ENCODE measurements around the gene CLIP1.

CLIP1 gene

DNA sequence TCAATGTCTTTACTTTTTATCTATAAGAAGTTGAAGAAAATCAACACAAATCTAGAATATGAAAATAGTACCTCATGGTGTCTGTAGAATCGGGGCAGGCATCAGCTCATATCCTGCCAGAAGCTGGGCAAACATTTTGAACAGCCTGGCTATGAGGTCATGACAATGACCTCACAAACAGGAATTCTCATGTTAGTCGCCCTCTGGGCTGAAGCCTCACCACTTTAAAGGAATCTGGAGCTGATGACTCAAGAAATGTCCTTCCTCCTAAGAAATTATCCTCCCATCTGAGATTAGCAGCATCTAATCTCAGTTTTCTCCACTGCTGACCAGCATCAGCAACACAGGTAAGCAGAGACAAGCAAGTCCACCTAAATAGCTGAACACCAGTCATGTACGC, 27.1 kb downstream of the CLIP1 start:
- Histone ChIP-seq H3K27me3 (no peaks in the 10 kb centered on the region), H3K4me3 (ENCODE audit: low read depth, low read length) (no peak overlapping the region), H3K9me3 (no peaks in the 10 kb centered on the region), H3K4me1 (peaks cover 17% of the 10 kb centered on the region), H3K36me3 (no peaks in the 10 kb centered on the region; the same call in 1 of the 2 replicates)
- no peak for DNase-seq
- TF ChIP-seq, protein P1, sequence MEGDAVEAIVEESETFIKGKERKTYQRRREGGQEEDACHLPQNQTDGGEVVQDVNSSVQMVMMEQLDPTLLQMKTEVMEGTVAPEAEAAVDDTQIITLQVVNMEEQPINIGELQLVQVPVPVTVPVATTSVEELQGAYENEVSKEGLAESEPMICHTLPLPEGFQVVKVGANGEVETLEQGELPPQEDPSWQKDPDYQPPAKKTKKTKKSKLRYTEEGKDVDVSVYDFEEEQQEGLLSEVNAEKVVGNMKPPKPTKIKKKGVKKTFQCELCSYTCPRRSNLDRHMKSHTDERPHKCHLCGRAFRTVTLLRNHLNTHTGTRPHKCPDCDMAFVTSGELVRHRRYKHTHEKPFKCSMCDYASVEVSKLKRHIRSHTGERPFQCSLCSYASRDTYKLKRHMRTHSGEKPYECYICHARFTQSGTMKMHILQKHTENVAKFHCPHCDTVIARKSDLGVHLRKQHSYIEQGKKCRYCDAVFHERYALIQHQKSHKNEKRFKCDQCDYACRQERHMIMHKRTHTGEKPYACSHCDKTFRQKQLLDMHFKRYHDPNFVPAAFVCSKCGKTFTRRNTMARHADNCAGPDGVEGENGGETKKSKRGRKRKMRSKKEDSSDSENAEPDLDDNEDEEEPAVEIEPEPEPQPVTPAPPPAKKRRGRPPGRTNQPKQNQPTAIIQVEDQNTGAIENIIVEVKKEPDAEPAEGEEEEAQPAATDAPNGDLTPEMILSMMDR (IDR thresholded peaks at IDR 0.05; ENCODE audit: low read depth, low read length): no peak

DNA sequence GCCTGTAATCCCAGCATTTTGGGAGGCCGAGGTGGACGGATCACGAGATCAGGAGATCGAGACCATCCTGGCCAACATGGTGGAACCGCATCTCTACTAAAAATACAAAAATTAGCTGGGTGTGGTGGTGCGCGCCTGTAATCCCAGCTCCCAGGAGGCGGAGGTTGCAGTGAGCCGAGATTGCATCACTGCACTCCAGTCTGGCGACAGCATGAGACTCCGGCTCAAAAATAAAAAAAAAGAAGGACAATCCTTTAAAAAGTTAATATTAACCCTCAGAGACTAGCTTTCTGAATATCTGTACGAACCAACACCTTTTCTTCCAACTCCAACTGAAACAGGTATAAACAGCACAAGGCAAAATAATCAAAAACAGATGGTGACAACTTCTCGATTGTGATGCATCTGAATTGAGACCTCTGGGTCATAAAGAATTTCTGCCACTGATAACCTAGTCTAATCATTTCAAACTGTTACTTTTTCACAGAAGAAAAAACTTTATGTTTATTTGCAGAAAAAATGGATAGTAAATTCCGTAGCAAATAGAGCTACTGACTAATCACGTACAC, 27.8 kb downstream of the CLIP1 start:
- Histone ChIP-seq H3K27me3 (no peaks in the 10 kb centered on the region), H3K36me3 (no peaks in the 10 kb centered on the region; the same call in 1 of the 2 replicates), H3K4me3 (ENCODE audit: low read depth, low read length) (no peak overlapping the region), H3K4me1 (peaks cover 11% of the 10 kb centered on the region), H3K9me3 (no peaks in the 10 kb centered on the region)
- DNase-seq: no peak
- TF ChIP-seq, protein P1 (IDR thresholded peaks at IDR 0.05; ENCODE audit: low read depth, low read length): no peak

DNA sequence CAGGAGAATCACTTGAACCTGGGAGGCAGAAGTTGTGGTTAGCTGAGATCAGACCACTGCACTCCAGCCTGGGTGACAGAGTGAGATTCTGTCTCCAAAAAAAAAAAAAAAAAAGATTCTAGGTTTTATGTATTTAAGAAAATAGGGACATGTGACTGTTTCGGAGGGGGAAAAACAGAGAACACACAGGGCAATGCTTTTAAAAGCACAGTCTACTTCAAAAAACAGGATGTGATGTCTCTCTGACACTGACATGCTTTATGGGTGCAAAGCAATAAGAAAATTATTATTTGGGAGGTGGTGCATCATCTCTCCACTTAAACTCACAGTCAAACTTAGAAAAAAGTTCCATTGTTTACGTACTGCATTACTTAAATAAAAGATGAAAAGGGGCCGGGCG, 28.7 kb downstream of the CLIP1 start:
- Histone ChIP-seq H3K4me3 (ENCODE audit: low read depth, low read length) (no peak overlapping the region), H3K27me3 (no peaks in the 10 kb centered on the region), H3K4me1 (peaks cover 5% of the 10 kb centered on the region; the same call in 1 of the 2 replicates), H3K36me3 (no peaks in the 10 kb centered on the region), H3K9me3 (no peaks in the 10 kb centered on the region)
- TF ChIP-seq, protein P1 (IDR thresholded peaks at IDR 0.05; ENCODE audit: low read depth, low read length): no peak
- no peak for DNase-seq

DNA sequence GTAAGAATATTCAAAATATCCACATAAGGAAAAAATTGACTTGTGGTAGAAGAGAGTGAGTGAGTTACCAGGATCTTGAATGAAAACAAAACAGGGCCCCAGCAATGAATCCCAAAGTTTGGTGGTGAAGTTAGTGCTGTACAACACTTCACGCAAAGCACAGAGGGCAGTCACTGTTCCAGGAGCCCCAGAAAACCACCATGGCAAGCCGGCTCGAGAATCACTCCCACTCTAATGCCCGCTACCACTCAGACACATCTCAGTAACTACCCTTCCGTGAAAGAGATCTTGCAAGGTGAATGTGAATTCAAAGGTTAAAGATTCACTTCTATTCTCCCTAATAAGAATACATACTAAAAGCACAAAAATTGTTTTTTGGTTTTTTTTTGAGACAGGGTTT, 30.1 kb downstream of the CLIP1 start:
- no peaks in the 10 kb centered on the region for H3K36me3 ChIP-seq
- no peak overlapping the region for H3K4me3 ChIP-seq (ENCODE audit: low read depth, low read length)
- no peak for DNase-seq
- H3K9me3 ChIP-seq: no peaks in the 10 kb centered on the region
- peaks cover 5% of the 10 kb centered on the region; the same call in 1 of the 2 replicates for H3K4me1 ChIP-seq
- TF ChIP-seq, protein P1 (IDR thresholded peaks at IDR 0.05; ENCODE audit: low read depth, low read length): no peak
- no peaks in the 10 kb centered on the region for H3K27me3 ChIP-seq

DNA sequence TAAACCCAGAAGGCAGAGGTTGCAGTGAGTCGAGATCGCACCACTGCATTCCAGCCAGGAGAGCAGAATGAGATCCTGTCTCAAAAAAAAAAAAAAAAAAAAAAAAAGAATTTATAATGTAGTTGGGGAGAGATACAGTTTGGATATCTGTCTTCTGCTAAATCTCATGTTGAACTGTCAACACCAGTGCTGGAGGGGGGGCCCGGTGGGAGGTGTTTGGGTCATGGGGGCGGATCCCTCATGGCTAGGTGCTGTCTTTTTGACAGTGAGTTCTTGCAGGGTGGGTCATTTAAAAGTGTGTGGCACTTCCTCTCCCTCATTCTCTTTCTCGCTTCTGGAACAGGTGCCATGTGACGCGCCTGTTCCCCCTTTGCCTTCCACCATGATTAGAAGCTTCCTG, 32.8 kb downstream of the CLIP1 start:
- Histone ChIP-seq H3K36me3 (no peaks in the 10 kb centered on the region), H3K9me3 (no peaks in the 10 kb centered on the region), H3K4me3 (ENCODE audit: low read depth, low read length) (no peak overlapping the region), H3K4me1 (peaks cover under 1% of the 10 kb centered on the region; the same call in 1 of the 2 replicates), H3K27me3 (no peaks in the 10 kb centered on the region)
- TF ChIP-seq, protein P1 (IDR thresholded peaks at IDR 0.05; ENCODE audit: low read depth, low read length): no peak
- DNase-seq: no peak

DNA sequence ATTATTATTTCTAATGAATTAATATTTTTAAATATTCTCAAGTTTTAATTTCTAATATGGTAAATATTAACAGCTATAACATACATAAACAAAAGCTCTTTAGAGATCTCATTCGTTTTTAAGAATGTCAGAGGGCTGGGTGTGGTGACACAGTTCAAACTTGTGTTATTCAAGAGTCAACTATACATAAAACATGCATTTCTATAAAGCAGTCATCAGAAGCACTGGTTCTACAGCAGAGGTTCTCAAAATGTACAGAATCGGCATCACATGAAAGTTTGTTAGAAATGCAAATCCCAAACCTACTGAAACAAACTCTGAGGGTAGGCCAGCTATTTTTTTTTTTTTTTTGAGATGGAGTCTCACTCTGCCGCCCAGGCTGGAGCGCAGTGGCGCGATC, 34.6 kb downstream of the CLIP1 start:
- Histone ChIP-seq H3K4me3 (ENCODE audit: low read depth, low read length) (no peak overlapping the region), H3K27me3 (no peaks in the 10 kb centered on the region), H3K4me1 (no peaks in the 10 kb centered on the region), H3K36me3 (no peaks in the 10 kb centered on the region), H3K9me3 (no peaks in the 10 kb centered on the region)
- TF ChIP-seq, protein P1 (IDR thresholded peaks at IDR 0.05; ENCODE audit: low read depth, low read length): no peak
- DNase-seq: no peak
